Keratinocyte (primary cell): ENCODE data around the gene SSR1. TPM values are rescaled to one million over a fixed set of nuclear protein-coding genes. Genes with fewer than 3 reads are reported as not detected.

Experiments used
- DNase-seq: peaks from one replicate; pipeline ENCODE4 v3.0.0-alpha.2; 2011; ENCODE audit warnings: low read depth, missing footprints, low spot score
- FAIRE-seq: peaks from 2 replicates; lab custom pipeline; 2011; peaks lifted over from hg19 to GRCh38; lab: Jason Lieb, UNC
- H2AFZ ChIP-seq: 2 replicates; pipeline ENCODE4 v1.6.0; 2012; ENCODE audit warnings: low read length, control low read depth, inconsistent platforms; ENCODE audit not compliant: control insufficient read depth
- H3K27ac ChIP-seq: 2 replicates; pipeline ENCODE4 v1.5.1; 2011; ENCODE audit warnings: low read length; ENCODE audit not compliant: control insufficient read depth, insufficient read depth
- H3K27me3 ChIP-seq: 3 replicates; pipeline ENCODE4 v1.6.0; 2011; ENCODE audit warnings: low read length; ENCODE audit not compliant: control insufficient read depth, insufficient read depth; ENCODE audit errors: extremely low read depth
- H3K36me3 ChIP-seq, 2 experiments: 2 replicates in 1 of 2; 3 replicates in 1 of 2; pipeline ENCODE4 v1.5.1; 2011; ENCODE audit warnings: low read length in 2 of 2, mild to moderate bottlenecking in 1 of 2; ENCODE audit not compliant: control insufficient read depth in 2 of 2, insufficient read depth in 2 of 2; ENCODE audit errors: extremely low read depth in 1 of 2
- H3K4me1 ChIP-seq: 3 replicates; pipeline ENCODE4 v1.5.1; 2011; ENCODE audit warnings: low read length; ENCODE audit not compliant: control insufficient read depth, insufficient read depth; ENCODE audit errors: extremely low read depth
- H3K4me2 ChIP-seq: 3 replicates; pipeline ENCODE4 v1.6.0; 2011; ENCODE audit warnings: low read depth, low read length; ENCODE audit not compliant: control insufficient read depth, insufficient read depth; ENCODE audit errors: extremely low read depth
- H3K4me3 ChIP-seq, 3 experiments: fragments of 200-600 bp in 1 of 3; sonication (generic) in 1 of 3; 2 replicates in 2 of 3; 3 replicates in 1 of 3; pipeline ENCODE4 v1.5.1; 2011 to 2016; ENCODE audit warnings: low read length in 3 of 3, mild to moderate bottlenecking in 3 of 3, control low read depth in 2 of 3, inconsistent platforms in 1 of 3, low read depth in 1 of 3, mixed read lengths in 1 of 3, mixed run types in 1 of 3, moderate library complexity in 1 of 3; ENCODE audit not compliant: control insufficient read depth in 2 of 3, insufficient read depth in 2 of 3; ENCODE audit errors: extremely low read depth in 1 of 3
- H3K79me2 ChIP-seq: 2 replicates; pipeline ENCODE4 v1.6.0; 2012; ENCODE audit warnings: low read length; ENCODE audit not compliant: control insufficient read depth, insufficient read depth
- H3K9ac ChIP-seq: 3 replicates; pipeline ENCODE4 v1.6.0; 2011; ENCODE audit warnings: low read length; ENCODE audit not compliant: control insufficient read depth, insufficient read depth; ENCODE audit errors: extremely low read depth
- H3K9me1 ChIP-seq: 3 replicates; pipeline ENCODE4 v1.6.0; 2011; ENCODE audit warnings: low read length; ENCODE audit not compliant: control insufficient read depth, insufficient read depth; ENCODE audit errors: extremely low read depth
- H3K9me3 ChIP-seq: 2 replicates; pipeline ENCODE4 v1.5.1; 2012; ENCODE audit warnings: low read depth, low read length; ENCODE audit not compliant: control insufficient read depth
- H4K20me1 ChIP-seq: 3 replicates; pipeline ENCODE4 v1.6.0; 2011; ENCODE audit warnings: low read length; ENCODE audit not compliant: control insufficient read depth, insufficient read depth; ENCODE audit errors: extremely low read depth
- CTCF ChIP-seq, 3 experiments: IDR thresholded peaks in 1 of 3; conservative IDR thresholded peaks in 1 of 3; optimal IDR thresholded peaks in 1 of 3; 2 replicates in 2 of 3; 3 replicates in 1 of 3; pipeline versions ENCODE3 to v1.5.1; 2011; ENCODE audit warnings: low read length in 3 of 3, mild to moderate bottlenecking in 3 of 3, moderate library complexity in 2 of 3, control low read depth in 1 of 3, inconsistent platforms in 1 of 3; ENCODE audit not compliant: insufficient read depth in 2 of 3; ENCODE audit errors: extremely low read depth in 1 of 3
- EZH2 ChIP-seq: IDR thresholded peaks from one replicate; pipeline ENCODE4 v1.6.1; 2012; ENCODE audit warnings: inconsistent platforms, mild to moderate bottlenecking, low read length, moderate library complexity
- dilution Hi-C: fragments of 300-500 bp; cut with MboI; formaldehyde crosslinking; loops from one replicate; pipeline ENCODE4 v1.7.0; 2020; ENCODE audit warnings: low sequenced_read_pairs; ENCODE audit not compliant: extremely low pct_ligation_motif_present
- polyA plus RNA-seq, 5 experiments: library from polyadenylated mRNA; depleted of rRNA in 3 of 5; stranded (reverse) in 3 of 5; stranded (forward) in 1 of 5; unstranded in 1 of 5; fragments of >200 nt; gene quantifications; 1 replicate in 1 of 5; 2 replicates in 3 of 5; 3 replicates in 1 of 5; pipeline versions ENCODE4 v1.2.1 to v1.2.3, GENCODE V29; 2011 to 2012; ENCODE audit warnings: missing spikeins in 2 of 5, low read depth in 1 of 5, low replicate concordance in 1 of 5

SSR1 gene
- polyA plus RNA-seq, 1 donor (not counting 4 experiments of a cell fraction or from before 2014, with no cell fraction given) = 188 TPM

- Histone ChIP-seq H3K4me2 (no peak overlapping the region), H3K9me3 (no peaks in the 10 kb centered on the region), H3K79me2 (peaks cover 32% of the 10 kb centered on the region), H3K4me3 (no peak overlapping the region), H3K27me3 (no peaks in the 10 kb centered on the region), H3K4me1 (no peaks in the 10 kb centered on the region), H3K36me3 (peaks cover 17 to 38% of the 10 kb centered on the region in 2 experiments), H2AFZ (no peak overlapping the region), H3K9ac (no peak overlapping the region), H4K20me1 (no peaks in the 10 kb centered on the region), H3K27ac (no peak overlapping the region), H3K9me1 (no peaks in the 10 kb centered on the region)
- no peak for FAIRE-seq
- TF ChIP-seq CTCF (optimal IDR thresholded peaks at IDR 0.05 in 1 of 3, IDR thresholded peaks at IDR 0.05 in 1 of 3, conservative IDR thresholded peaks at IDR 0.05 in 1 of 3; ENCODE audit: extremely low read depth in 1 of 3, insufficient read depth in 2 of 3, low read length in 3 of 3) = no peak
- TF ChIP-seq EZH2 = no peak
- DNase-seq = no peak
- dilution Hi-C loops = no loop called here
Observed at GRCh38 chr6:7301702-7302101, 11.3 kb downstream of the SSR1 start.

- Histone ChIP-seq H3K4me2 (no peak overlapping the region), H3K9me3 (no peaks in the 10 kb centered on the region), H4K20me1 (no peaks in the 10 kb centered on the region), H3K79me2 (peaks cover 29% of the 10 kb centered on the region), H3K9ac (no peak overlapping the region), H3K4me1 (no peaks in the 10 kb centered on the region), H3K9me1 (no peaks in the 10 kb centered on the region), H3K27me3 (no peaks in the 10 kb centered on the region), H3K4me3 (no peak overlapping the region), H3K36me3 (peaks cover 18 to 41% of the 10 kb centered on the region in 2 experiments), H2AFZ (no peak overlapping the region), H3K27ac (no peak overlapping the region)
- FAIRE-seq = no peak
- TF ChIP-seq EZH2 = no peak
- TF ChIP-seq CTCF (optimal IDR thresholded peaks at IDR 0.05 in 1 of 3, IDR thresholded peaks at IDR 0.05 in 1 of 3, conservative IDR thresholded peaks at IDR 0.05 in 1 of 3; ENCODE audit: extremely low read depth in 1 of 3, insufficient read depth in 2 of 3, low read length in 3 of 3) = no peak
- dilution Hi-C loops = no loop called here
- no peak for DNase-seq
Observed at GRCh38 chr6:7300926-7301325, 12.1 kb downstream of the SSR1 start.
